NT2/D1 (cell line): Measurements from ENCODE around the gene PLXNB2.

Source experiments
- DNase-seq: peaks from one replicate; pipeline ENCODE4 v3.0.0-alpha.2; 2011; ENCODE audit warnings: low read depth, low spot score
- H3K27me3 ChIP-seq: 2 replicates; pipeline ENCODE4 v1.6.0; 2011; ENCODE audit warnings: mild to moderate bottlenecking; ENCODE audit not compliant: insufficient read length, insufficient read depth
- H3K36me3 ChIP-seq: 2 replicates; pipeline ENCODE4 v1.6.1; 2011; ENCODE audit warnings: mild to moderate bottlenecking, low read length, mixed read lengths; ENCODE audit not compliant: insufficient read depth, insufficient read length
- H3K4me1 ChIP-seq: 2 replicates; pipeline ENCODE4 v1.5.1; 2011; ENCODE audit not compliant: insufficient read depth, insufficient read length
- H3K4me3 ChIP-seq: 2 replicates; pipeline ENCODE4 v1.5.1; 2011; ENCODE audit warnings: low read depth; ENCODE audit not compliant: insufficient read length
- H3K9ac ChIP-seq: 2 replicates; pipeline ENCODE4 v1.6.0; 2011; ENCODE audit warnings: low read depth; ENCODE audit not compliant: insufficient read length
- H3K9me3 ChIP-seq: 2 replicates; pipeline ENCODE4 v1.5.1; 2011; ENCODE audit warnings: mild to moderate bottlenecking, low read length; ENCODE audit not compliant: insufficient read depth
- SUZ12 ChIP-seq: IDR thresholded peaks from 2 replicates; pipeline ENCODE4 v1.6.1; 2011; ENCODE audit not compliant: insufficient read length, insufficient read depth; ENCODE audit errors: extremely low read depth
- YY1 ChIP-seq: IDR thresholded peaks from 2 replicates; pipeline ENCODE4 v1.6.1; 2011; ENCODE audit not compliant: insufficient read length, insufficient read depth
- ZNF274 ChIP-seq: IDR thresholded peaks from 2 replicates; pipeline ENCODE4 v1.6.1; 2011; ENCODE audit warnings: mild to moderate bottlenecking, low read depth, low read length

Gene PLXNB2

DNA sequence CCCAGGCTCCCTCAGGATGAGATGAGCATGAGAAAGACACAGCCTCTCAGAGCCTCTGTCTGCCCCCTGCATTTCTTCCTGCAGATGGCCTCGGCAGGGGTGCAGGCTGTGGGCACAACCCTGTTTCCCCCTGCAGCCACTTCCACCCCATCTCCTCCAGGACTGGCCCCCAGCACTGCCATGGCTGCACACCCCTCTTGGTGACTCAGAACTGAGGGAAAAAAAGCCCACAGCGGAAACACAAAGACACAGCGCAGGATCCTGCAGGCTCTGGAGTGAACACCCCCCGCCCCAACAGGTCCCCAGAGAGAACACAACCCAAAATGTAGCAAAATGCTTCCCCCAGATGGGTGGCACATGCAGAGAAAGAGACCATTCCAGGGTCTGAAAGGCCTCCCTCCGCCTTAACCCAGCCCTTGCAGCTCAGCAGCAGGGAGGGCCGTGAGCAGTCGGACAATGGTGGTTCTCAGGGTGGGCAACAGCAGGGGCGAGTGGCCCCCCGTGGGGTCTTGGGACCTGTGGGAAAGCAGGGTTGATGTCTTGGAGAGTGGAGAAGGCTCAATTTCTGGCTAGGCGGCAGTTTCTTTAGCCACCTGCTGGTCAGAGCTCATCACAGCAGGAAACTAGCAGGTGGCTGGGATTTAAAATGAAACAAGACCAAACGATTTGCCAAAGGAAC, 70.6 kb downstream of the PLXNB2 start:
- peaks cover 8% of the 10 kb centered on the region; the same call in 1 of the 2 replicates for H3K9me3 ChIP-seq
- TF ChIP-seq YY1 (no peak), SUZ12 (no peak), ZNF274 (no peak)
- no peak for DNase-seq
- H3K27me3 ChIP-seq: no peaks in the 10 kb centered on the region
- no peak overlapping the region for H3K9ac ChIP-seq
- H3K36me3 ChIP-seq: peaks cover 29% of the 10 kb centered on the region
- no peak overlapping the region for H3K4me3 ChIP-seq
- no peaks in the 10 kb centered on the region for H3K4me1 ChIP-seq

GRCh38 chr22:50233223-50233622, 74.2 kb downstream of the PLXNB2 start:
- DNase-seq: no peak
- no peak overlapping the region for H3K4me3 ChIP-seq
- H3K36me3 ChIP-seq: peaks cover 21% of the 10 kb centered on the region
- no peaks in the 10 kb centered on the region for H3K27me3 ChIP-seq
- H3K9ac ChIP-seq: no peak overlapping the region
- TF ChIP-seq SUZ12: no peak
- TF ChIP-seq YY1: no peak
- no peak for TF ChIP-seq ZNF274
- H3K9me3 ChIP-seq: peaks cover 8% of the 10 kb centered on the region; the same call in 1 of the 2 replicates
- H3K4me1 ChIP-seq: peaks cover 2% of the 10 kb centered on the region

GRCh38 chr22:50232481-50233151, 74.8 kb downstream of the PLXNB2 start:
- no peak overlapping the region for H3K9ac ChIP-seq
- H3K4me3 ChIP-seq: no peak overlapping the region
- no peaks in the 10 kb centered on the region for H3K27me3 ChIP-seq
- peaks cover 2% of the 10 kb centered on the region for H3K4me1 ChIP-seq
- TF ChIP-seq YY1: no peak
- TF ChIP-seq SUZ12: no peak
- no peak for TF ChIP-seq ZNF274
- peaks cover 24% of the 10 kb centered on the region for H3K36me3 ChIP-seq
- no peak for DNase-seq
- H3K9me3 ChIP-seq: peaks cover 8% of the 10 kb centered on the region; the same call in 1 of the 2 replicates

DNA sequence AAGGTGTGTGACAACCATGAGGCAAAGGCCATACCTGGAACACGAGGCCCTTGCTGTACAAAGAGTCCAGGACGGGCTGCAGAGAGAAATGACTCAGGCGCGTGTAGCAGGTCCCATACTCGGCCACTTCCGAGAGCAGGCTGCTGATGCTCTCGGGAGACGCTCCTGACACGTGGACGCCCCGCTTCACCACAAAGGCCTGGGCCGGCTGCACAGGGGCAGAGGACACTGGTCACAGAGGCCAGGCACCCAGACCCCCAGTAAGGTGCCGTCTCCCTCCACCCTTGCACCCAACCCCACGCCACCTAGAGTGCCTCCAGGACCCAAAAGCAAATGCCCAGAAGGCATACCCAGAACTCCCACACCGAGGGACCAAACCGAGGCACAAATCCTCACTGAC, 78.1 kb downstream of the PLXNB2 start:
- H3K36me3 ChIP-seq: peaks cover 30% of the 10 kb centered on the region
- no peak overlapping the region for H3K9ac ChIP-seq
- H3K4me1 ChIP-seq: peaks cover 2% of the 10 kb centered on the region
- no peaks in the 10 kb centered on the region for H3K27me3 ChIP-seq
- H3K4me3 ChIP-seq: no peak overlapping the region
- peaks cover 2% of the 10 kb centered on the region; the same call in 1 of the 2 replicates for H3K9me3 ChIP-seq
- no peak for TF ChIP-seq SUZ12
- TF ChIP-seq ZNF274: no peak
- no peak for TF ChIP-seq YY1
- DNase-seq: no peak

DNA sequence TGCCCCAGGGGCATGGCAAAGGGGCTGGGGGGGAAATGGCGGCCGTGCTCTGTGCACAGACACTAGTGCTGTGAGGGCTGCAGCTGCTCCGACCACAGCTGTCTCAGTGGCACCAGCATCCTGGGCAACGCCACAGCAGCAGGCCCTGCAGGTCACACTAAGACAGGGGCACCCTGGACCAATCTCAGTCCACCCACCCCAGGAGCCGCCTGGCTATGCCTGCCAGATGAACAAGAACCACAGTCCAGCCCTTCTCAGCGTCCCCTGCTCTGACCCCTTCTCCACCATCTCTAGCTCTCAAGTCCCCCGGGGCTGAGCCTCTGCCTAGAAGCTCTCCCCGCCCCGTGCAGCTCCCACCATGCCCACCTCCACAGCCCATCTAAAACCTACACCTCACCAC, 79.1 kb downstream of the PLXNB2 start:
- DNase-seq: no peak
- TF ChIP-seq SUZ12 (no peak), ZNF274 (no peak), YY1 (no peak)
- H3K4me3 ChIP-seq: no peak overlapping the region
- H3K27me3 ChIP-seq: no peaks in the 10 kb centered on the region
- H3K4me1 ChIP-seq: peaks cover 2% of the 10 kb centered on the region
- H3K9me3 ChIP-seq: no peaks in the 10 kb centered on the region
- peaks cover 37% of the 10 kb centered on the region for H3K36me3 ChIP-seq
- H3K9ac ChIP-seq: no peak overlapping the region

DNA sequence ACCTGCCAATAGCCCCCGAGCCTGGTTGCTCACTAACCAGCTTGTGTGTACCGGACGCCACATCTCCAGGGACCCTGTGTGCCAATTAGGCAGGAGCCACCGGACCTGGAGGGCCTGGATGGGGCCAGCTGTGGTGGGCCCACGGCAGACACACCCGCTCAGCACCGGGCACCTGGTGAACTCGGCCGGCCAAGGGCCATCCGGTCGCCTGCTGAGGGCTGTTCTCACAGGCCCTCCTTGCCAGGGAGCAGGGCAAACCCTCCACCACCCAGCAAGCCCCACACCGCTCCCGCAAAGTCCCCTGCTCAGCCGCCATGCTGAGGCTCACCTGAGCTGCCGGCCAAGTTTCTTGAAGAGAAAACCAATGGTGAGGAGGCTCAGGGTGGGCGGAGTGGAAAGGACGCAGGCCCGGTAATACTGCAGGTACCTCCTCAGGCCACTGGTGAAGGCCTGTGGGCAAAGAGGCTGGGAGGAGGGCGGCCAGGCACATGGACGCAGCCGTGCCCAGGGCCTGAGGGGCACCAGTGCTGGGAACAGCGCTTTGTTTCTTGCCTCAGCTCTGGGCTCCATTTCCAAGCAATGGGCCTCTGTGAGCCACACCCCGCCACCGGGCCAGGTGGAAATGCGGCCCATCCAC, 79.7 kb downstream of the PLXNB2 start:
- TF ChIP-seq SUZ12 (no peak), YY1 (no peak), ZNF274 (no peak)
- Histone ChIP-seq H3K27me3 (no peaks in the 10 kb centered on the region), H3K4me1 (peaks cover 2% of the 10 kb centered on the region), H3K4me3 (no peak overlapping the region), H3K9ac (no peak overlapping the region), H3K9me3 (no peaks in the 10 kb centered on the region), H3K36me3 (peaks cover 39% of the 10 kb centered on the region)
- DNase-seq: no peak

DNA sequence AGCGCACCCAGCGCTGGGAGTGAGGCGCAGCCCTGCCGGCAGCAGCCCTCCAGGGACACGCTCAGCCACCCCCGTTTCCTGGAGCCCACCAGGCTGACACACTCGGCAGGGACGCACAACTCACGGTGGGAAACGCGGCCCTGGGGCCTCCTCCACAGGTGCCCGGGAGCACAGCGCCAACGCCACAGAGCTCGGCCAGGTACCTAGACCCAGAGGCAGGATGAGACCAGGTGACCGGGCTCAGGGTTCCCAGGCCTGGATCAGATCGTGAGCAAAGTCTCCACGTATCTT, 80.6 kb downstream of the PLXNB2 start:
- H3K27me3 ChIP-seq: no peaks in the 10 kb centered on the region

More for the DNA sequence above, 80.6 kb downstream of the PLXNB2 start:
- no peaks in the 10 kb centered on the region for H3K9me3 ChIP-seq
- H3K4me1 ChIP-seq: peaks cover 2% of the 10 kb centered on the region
- peaks cover 47% of the 10 kb centered on the region for H3K36me3 ChIP-seq
- no peak overlapping the region for H3K9ac ChIP-seq
- TF ChIP-seq YY1 (no peak), SUZ12 (no peak), ZNF274 (no peak)
- no peak for DNase-seq
- H3K4me3 ChIP-seq: no peak overlapping the region
